HEK293 (cell line): ENCODE data around the gene KCNK6.

Source experiments
- FEZF1 ChIP-seq: fragments of 450-650 bp; formaldehyde crosslinking; IDR thresholded peaks from 2 replicates; pipeline ENCODE4 v1.5.1; 2016; ENCODE audit warnings: missing biosample characterization, missing genetic modification characterization
- KLF16 ChIP-seq: fragments of 450-650 bp; formaldehyde crosslinking; IDR thresholded peaks from 2 replicates; pipeline ENCODE4 v1.5.1; 2017; ENCODE audit warnings: missing biosample characterization, missing genetic modification characterization
- KLF17 ChIP-seq: fragments of 450-650 bp; formaldehyde crosslinking; IDR thresholded peaks from 2 replicates; pipeline ENCODE4 v1.5.1; 2016; ENCODE audit warnings: missing biosample characterization, missing genetic modification characterization
- MEIS1 ChIP-seq: sonication (generic); formaldehyde crosslinking; IDR thresholded peaks from 2 replicates; pipeline ENCODE4 v1.8.1; 2022; ENCODE audit warnings: missing genetic modification reagents, mild to moderate bottlenecking, borderline replicate concordance
- MZF1 ChIP-seq: fragments of 450-650 bp; formaldehyde crosslinking; IDR thresholded peaks from 2 replicates; pipeline ENCODE4 v1.5.1; 2017; ENCODE audit warnings: missing biosample characterization, missing genetic modification characterization, borderline replicate concordance
- SALL2 ChIP-seq: fragments of 450-650 bp; formaldehyde crosslinking; IDR thresholded peaks from 2 replicates; pipeline ENCODE4 v1.5.0; 2017; ENCODE audit warnings: missing biosample characterization, mild to moderate bottlenecking, missing genetic modification characterization, borderline replicate concordance
- SP3 ChIP-seq: fragments of 450-650 bp; formaldehyde crosslinking; IDR thresholded peaks from 2 replicates; pipeline ENCODE4 v1.5.1; 2016; ENCODE audit warnings: missing biosample characterization, missing genetic modification characterization
- ZBTB48 ChIP-seq: fragments of 450-650 bp; formaldehyde crosslinking; IDR thresholded peaks from 2 replicates; pipeline ENCODE4 v1.5.1; 2016; ENCODE audit warnings: missing biosample characterization, missing genetic modification characterization
- ZBTB49 ChIP-seq: fragments of 450-650 bp; formaldehyde crosslinking; IDR thresholded peaks from 2 replicates; pipeline ENCODE4 v1.5.1; 2016; ENCODE audit warnings: missing biosample characterization, missing genetic modification characterization, low read depth
- ZNF184 ChIP-seq: fragments of 450-650 bp; IDR thresholded peaks from 2 replicates; pipeline ENCODE4 v1.5.1; 2018; ENCODE audit warnings: missing biosample characterization, mild to moderate bottlenecking, missing genetic modification characterization
- ZNF335 ChIP-seq: fragments of 450-650 bp; formaldehyde crosslinking; conservative IDR thresholded peaks from 2 replicates; pipeline ENCODE4 v1.5.1; 2016; ENCODE audit warnings: missing biosample characterization, missing genetic modification characterization
- ZNF362 ChIP-seq: fragments of 450-650 bp; formaldehyde crosslinking; IDR thresholded peaks from 2 replicates; pipeline ENCODE4 v1.5.1; 2016; ENCODE audit warnings: missing biosample characterization, missing genetic modification characterization
- ZNF394 ChIP-seq: fragments of 450-650 bp; formaldehyde crosslinking; IDR thresholded peaks from 2 replicates; pipeline ENCODE4 v1.5.1; 2016; ENCODE audit warnings: missing biosample characterization, missing genetic modification characterization, mild to moderate bottlenecking, moderate library complexity, borderline replicate concordance
- ZNF510 ChIP-seq: fragments of 450-650 bp; formaldehyde crosslinking; IDR thresholded peaks from 2 replicates; pipeline ENCODE4 v1.5.1; 2018; ENCODE audit warnings: mild to moderate bottlenecking, missing genetic modification characterization, missing biosample characterization; ENCODE audit not compliant: insufficient replicate concordance
- ZNF549 ChIP-seq: fragments of 450-650 bp; IDR thresholded peaks from 2 replicates; pipeline ENCODE4 v1.5.1; 2018; ENCODE audit warnings: missing biosample characterization, missing genetic modification characterization, mild to moderate bottlenecking, inconsistent platforms, moderate library complexity
- ZNF571 ChIP-seq: fragments of 450-650 bp; formaldehyde crosslinking; IDR thresholded peaks from 2 replicates; pipeline ENCODE4 v1.5.0; 2017; ENCODE audit warnings: missing biosample characterization, missing genetic modification characterization
- ZNF610 ChIP-seq: fragments of 450-650 bp; formaldehyde crosslinking; IDR thresholded peaks from 2 replicates; pipeline ENCODE4 v1.5.1; 2016; ENCODE audit warnings: missing biosample characterization, missing genetic modification characterization, borderline replicate concordance
- ZNF76 ChIP-seq: fragments of 450-650 bp; formaldehyde crosslinking; IDR thresholded peaks from 2 replicates; pipeline ENCODE4; 2016; ENCODE audit warnings: low read depth, missing biosample characterization, missing genetic modification characterization, borderline replicate concordance
- ZNF791 ChIP-seq: fragments of 450-650 bp; formaldehyde crosslinking; IDR thresholded peaks from 2 replicates; pipeline ENCODE4 v1.5.1; 2016; ENCODE audit warnings: missing biosample characterization, missing genetic modification characterization
- TF ChIP-seq, protein P1 (sequence below): fragments of 450-650 bp; formaldehyde crosslinking; IDR thresholded peaks from 2 replicates; pipeline ENCODE4 v1.5.1; 2017; ENCODE audit warnings: missing biosample characterization, missing genetic modification characterization
- TF ChIP-seq, protein P2 (sequence below): fragments of 450-650 bp; formaldehyde crosslinking; IDR thresholded peaks from 2 replicates; pipeline ENCODE4 v1.5.1; 2016; ENCODE audit warnings: missing biosample characterization, missing genetic modification characterization, low read depth
- TF ChIP-seq, protein P3 (sequence below): fragments of 450-650 bp; formaldehyde crosslinking; IDR thresholded peaks from 2 replicates; pipeline ENCODE4 v1.5.1; 2016; ENCODE audit warnings: missing biosample characterization, missing genetic modification characterization
- TF ChIP-seq, protein P4 (sequence below): fragments of 450-650 bp; formaldehyde crosslinking; IDR thresholded peaks from 2 replicates; pipeline ENCODE4 v1.5.1; 2016; ENCODE audit warnings: missing biosample characterization, missing genetic modification characterization
- TF ChIP-seq, protein P5 (sequence below): fragments of 450-650 bp; formaldehyde crosslinking; IDR thresholded peaks from 2 replicates; pipeline ENCODE4 v1.5.1; 2016; ENCODE audit warnings: missing biosample characterization, missing genetic modification characterization

The KCNK6 gene

DNA sequence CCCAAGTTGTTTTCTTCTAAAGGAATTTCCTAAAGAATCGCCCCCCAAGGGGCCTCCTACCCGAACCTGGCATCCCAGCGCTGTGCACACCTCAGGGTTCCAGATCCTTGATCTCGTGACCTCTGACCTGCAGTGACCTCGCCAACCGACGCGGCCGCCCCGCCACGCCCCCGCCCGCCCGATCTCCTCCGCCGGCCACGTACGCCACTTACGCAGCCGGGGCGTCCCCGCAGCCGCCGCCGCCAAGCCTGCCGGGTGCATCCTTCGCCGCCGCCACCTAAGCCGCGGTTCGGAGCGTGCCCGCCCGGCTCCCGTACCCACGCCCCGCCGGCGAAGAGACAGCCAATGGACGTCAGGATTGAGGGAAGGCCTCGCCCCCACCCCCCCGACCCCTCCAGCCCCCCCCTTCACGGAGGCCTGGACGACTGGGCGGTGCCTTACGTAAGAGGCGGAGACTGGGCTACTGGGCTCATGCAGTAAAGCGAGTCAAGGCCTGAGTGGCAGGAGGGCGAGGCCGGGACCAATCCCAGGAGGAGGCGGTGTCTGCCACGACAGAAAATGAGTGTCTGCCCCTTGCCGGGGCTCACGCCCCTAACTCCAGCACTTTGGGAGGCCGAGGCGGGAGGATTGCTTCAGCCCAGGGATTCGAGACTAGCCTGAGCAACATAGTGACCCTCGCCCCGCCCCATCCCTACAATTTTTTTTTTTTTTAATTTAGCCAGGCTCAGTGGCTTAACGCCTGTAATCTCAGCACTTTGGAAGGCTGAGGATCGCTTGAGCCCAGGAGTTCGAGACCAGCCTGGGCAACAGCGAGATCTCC lies 3.8 kb upstream of the KCNK6 start, which contains the start of gene YIF1B (continued):
- 0 out of 2 replicates have a peak, but pooled peaks have one; percentile 41 for TF ChIP-seq MZF1 (tag by site-specific recombination)
- TF ChIP-seq ZNF184 (tag by site-specific recombination) = no peak
- no peak for TF ChIP-seq MEIS1 (CRISPR knock-in tag)
- peak; percentile 97 for TF ChIP-seq ZNF335 (tag by site-specific recombination)
- no peak for TF ChIP-seq ZNF791 (tag by site-specific recombination)
- TF ChIP-seq ZNF571 = no peak
- TF ChIP-seq, protein P1, sequence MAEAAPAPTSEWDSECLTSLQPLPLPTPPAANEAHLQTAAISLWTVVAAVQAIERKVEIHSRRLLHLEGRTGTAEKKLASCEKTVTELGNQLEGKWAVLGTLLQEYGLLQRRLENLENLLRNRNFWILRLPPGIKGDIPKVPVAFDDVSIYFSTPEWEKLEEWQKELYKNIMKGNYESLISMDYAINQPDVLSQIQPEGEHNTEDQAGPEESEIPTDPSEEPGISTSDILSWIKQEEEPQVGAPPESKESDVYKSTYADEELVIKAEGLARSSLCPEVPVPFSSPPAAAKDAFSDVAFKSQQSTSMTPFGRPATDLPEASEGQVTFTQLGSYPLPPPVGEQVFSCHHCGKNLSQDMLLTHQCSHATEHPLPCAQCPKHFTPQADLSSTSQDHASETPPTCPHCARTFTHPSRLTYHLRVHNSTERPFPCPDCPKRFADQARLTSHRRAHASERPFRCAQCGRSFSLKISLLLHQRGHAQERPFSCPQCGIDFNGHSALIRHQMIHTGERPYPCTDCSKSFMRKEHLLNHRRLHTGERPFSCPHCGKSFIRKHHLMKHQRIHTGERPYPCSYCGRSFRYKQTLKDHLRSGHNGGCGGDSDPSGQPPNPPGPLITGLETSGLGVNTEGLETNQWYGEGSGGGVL = no peak; the same call in 1 of the 2 replicates
- TF ChIP-seq ZNF394 (tag by site-specific recombination) = 0 out of 2 replicates have a peak, but pooled peaks have one; percentile 30
- no peak for TF ChIP-seq FEZF1 (tag by site-specific recombination)
- peak; percentile 92 for TF ChIP-seq SP3 (tag by site-specific recombination)
- TF ChIP-seq, protein P2, sequence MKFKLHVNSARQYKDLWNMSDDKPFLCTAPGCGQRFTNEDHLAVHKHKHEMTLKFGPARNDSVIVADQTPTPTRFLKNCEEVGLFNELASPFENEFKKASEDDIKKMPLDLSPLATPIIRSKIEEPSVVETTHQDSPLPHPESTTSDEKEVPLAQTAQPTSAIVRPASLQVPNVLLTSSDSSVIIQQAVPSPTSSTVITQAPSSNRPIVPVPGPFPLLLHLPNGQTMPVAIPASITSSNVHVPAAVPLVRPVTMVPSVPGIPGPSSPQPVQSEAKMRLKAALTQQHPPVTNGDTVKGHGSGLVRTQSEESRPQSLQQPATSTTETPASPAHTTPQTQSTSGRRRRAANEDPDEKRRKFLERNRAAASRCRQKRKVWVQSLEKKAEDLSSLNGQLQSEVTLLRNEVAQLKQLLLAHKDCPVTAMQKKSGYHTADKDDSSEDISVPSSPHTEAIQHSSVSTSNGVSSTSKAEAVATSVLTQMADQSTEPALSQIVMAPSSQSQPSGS (tag by site-specific recombination) = no peak
- TF ChIP-seq, protein P3, sequence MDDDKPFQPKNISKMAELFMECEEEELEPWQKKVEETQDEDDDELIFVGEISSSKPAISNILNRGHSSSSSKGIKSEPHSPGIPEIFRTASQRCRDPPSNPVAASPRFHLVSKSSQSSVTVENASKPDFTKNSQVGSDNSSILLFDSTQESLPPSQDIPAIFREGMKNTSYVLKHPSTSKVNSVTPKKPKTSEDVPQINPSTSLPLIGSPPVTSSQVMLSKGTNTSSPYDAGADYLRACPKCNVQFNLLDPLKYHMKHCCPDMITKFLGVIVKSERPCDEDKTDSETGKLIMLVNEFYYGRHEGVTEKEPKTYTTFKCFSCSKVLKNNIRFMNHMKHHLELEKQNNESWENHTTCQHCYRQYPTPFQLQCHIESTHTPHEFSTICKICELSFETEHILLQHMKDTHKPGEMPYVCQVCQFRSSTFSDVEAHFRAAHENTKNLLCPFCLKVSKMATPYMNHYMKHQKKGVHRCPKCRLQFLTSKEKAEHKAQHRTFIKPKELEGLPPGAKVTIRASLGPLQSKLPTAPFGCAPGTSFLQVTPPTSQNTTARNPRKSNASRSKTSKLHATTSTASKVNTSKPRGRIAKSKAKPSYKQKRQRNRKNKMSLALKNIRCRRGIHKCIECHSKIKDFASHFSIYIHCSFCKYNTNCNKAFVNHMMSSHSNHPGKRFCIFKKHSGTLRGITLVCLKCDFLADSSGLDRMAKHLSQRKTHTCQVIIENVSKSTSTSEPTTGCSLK (tag by site-specific recombination) = no peak
- TF ChIP-seq ZNF362 (tag by site-specific recombination) = peak; percentile 96
- no peak for TF ChIP-seq SALL2 (tag by site-specific recombination)
- TF ChIP-seq ZBTB49 = no peak
- peak; percentile 72 for TF ChIP-seq KLF16 (tag by site-specific recombination)
- no peak for TF ChIP-seq ZNF510
- TF ChIP-seq ZBTB48 = peak; percentile 98
- TF ChIP-seq KLF17 = peak; percentile 73; the same call in 1 of the 2 replicates
- no peak; the same call in none of the 2 replicates for TF ChIP-seq ZNF76 (tag by site-specific recombination)
- 0 out of 2 replicates have a peak, but pooled peaks have one; percentile 35 for TF ChIP-seq ZNF610 (tag by site-specific recombination)
- no peak for TF ChIP-seq ZNF549
- TF ChIP-seq, protein P4, sequence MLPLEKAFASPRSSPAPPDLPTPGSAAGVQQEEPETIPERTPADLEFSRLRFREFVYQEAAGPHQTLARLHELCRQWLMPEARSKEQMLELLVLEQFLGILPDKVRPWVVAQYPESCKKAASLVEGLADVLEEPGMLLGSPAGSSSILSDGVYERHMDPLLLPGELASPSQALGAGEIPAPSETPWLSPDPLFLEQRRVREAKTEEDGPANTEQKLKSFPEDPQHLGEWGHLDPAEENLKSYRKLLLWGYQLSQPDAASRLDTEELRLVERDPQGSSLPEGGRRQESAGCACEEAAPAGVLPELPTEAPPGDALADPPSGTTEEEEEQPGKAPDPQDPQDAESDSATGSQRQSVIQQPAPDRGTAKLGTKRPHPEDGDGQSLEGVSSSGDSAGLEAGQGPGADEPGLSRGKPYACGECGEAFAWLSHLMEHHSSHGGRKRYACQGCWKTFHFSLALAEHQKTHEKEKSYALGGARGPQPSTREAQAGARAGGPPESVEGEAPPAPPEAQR (tag by site-specific recombination) = no peak
- TF ChIP-seq, protein P5, sequence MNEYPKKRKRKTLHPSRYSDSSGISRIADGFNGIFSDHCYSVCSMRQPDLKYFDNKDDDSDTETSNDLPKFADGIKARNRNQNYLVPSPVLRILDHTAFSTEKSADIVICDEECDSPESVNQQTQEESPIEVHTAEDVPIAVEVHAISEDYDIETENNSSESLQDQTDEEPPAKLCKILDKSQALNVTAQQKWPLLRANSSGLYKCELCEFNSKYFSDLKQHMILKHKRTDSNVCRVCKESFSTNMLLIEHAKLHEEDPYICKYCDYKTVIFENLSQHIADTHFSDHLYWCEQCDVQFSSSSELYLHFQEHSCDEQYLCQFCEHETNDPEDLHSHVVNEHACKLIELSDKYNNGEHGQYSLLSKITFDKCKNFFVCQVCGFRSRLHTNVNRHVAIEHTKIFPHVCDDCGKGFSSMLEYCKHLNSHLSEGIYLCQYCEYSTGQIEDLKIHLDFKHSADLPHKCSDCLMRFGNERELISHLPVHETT (tag by site-specific recombination) = peak; percentile 47; the same call in 1 of the 2 replicates
